Left forelimb (tissue), 1 donor: ENCODE data around the gene PCDHA5.
"Not testable (repeated sequence)": the region's sequence is repeated elsewhere in the genome, so short reads cannot be mapped to it uniquely, and the experiment has no call there.

ENCODE experiments used
- DNase-seq: peaks from one replicate; pipeline ENCODE4 v3.0.0-alpha.2; 2018; ENCODE audit warnings: low spot score

The PCDHA5 gene

DNA sequence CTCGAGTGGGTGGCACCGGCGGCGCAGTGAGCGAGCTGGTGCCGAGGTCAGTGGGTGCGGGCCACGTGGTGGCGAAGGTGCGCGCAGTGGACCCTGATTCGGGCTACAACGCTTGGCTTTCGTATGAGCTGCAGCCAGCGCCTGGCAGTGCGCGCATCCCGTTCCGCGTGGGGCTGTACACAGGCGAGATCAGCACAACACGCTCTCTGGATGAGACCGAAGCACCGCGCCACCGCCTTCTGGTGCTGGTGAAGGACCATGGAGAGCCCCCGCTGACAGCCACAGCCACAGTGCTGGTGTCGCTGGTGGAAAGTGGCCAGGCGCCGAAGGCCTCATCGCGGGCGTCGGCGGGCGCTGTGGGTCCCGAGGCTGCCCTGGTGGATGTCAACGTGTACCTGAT, 2.1 kb downstream of the PCDHA5 start:
- no peak for DNase-seq

DNA sequence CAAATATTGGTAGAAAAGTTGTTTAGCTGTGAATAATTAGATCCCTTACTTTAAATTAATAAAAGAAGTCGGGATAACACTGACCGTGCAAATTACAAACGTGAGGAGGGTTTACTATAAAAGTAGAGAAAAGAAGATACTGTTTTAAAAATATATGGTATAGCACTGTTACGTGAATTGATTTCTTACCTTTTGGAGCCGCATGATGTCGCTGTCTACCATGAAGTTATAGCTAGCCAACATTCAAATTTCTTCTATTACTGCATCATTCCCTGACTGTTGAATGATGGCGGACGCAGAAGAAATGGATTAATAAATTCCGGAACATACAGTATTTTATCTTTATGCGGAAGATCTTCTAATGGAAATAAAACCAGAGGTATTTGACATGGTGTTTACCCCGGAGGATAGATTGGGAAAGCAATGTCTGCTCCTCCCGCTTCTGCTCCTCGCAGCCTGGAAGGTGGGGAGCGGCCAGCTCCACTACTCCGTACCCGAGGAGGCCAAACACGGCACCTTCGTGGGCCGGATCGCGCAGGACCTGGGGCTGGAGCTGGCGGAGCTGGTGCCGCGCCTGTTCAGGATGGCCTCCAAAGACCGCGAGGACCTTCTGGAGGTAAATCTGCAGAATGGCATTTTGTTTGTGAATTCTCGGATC, 6.4 kb downstream of the PCDHA5 start, which contains the start of gene PCDHA6:
TSS of gene PCDHA6 (plus strand) at position 257 of the 658 bp plus-strand sequence. CDS start at position 389, 132 bp downstream.
- no peak for DNase-seq

GRCh38 chr5:140828362-140828737, 6.9 kb downstream of the PCDHA5 start:
- DNase-seq, result no peak

DNA sequence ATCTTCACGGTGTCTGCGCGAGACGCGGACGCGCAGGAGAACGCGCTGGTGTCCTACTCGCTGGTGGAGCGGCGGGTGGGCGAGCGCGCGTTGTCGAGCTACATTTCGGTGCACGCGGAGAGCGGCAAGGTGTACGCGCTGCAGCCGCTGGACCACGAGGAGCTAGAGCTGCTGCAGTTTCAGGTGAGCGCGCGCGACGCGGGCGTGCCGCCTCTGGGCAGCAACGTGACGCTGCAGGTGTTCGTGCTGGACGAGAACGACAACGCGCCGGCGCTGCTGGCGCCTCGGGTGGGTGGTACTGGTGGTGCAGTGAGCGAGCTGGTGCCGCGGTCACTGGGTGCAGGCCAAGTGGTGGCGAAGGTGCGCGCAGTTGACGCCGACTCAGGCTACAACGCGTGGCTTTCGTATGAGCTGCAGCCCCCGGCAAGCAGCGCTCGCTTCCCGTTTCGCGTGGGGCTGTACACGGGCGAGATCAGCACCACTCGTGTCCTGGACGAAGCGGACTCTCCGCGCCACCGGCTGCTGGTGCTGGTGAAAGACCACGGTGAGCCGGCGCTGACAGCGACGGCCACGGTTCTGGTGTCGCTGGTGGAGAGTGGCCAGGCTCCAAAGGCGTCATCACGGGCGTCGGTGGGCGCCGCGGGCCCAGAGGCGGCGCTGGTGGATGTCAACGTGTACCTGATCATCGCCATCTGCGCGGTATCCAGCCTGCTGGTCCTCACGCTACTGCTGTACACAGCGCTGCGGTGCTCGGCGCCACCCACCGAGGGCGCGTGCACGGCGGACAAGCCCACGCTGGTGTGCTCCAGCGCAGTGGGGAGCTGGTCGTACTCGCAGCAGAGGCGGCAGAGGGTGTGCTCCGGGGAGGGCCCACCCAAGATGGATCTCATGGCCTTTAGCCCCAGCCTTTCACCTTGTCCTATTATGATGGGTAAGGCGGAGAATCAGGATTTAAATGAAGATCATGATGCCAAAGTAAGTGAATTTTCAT, 8.4 kb downstream of the PCDHA5 start:
- DNase-seq, result not testable (repeated sequence)

DNA sequence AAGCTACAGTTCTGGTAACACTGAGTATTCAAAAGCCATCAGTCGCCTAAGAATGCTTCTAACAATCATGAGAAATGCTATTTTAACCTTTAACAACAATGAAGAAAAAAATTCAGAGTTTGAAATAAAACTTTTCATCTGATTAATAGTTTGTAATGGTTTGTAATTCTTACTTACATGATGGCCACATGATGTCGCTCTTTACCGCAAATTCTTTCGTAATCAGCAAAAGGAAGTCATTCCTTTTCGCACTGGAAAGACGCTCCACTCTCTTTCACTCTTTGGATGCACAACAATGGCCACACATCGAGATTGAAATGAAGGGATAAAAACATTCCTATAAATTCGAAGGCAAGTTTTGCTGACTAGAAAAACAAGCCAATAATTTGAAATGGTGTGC, 12.6 kb downstream of the PCDHA5 start, which contains the start of gene PCDHA7:
TSS of gene PCDHA7 (plus strand) at position 277 of the 400 bp plus-strand sequence. CDS start at position 392, 115 bp downstream.
- no peak for DNase-seq

DNA sequence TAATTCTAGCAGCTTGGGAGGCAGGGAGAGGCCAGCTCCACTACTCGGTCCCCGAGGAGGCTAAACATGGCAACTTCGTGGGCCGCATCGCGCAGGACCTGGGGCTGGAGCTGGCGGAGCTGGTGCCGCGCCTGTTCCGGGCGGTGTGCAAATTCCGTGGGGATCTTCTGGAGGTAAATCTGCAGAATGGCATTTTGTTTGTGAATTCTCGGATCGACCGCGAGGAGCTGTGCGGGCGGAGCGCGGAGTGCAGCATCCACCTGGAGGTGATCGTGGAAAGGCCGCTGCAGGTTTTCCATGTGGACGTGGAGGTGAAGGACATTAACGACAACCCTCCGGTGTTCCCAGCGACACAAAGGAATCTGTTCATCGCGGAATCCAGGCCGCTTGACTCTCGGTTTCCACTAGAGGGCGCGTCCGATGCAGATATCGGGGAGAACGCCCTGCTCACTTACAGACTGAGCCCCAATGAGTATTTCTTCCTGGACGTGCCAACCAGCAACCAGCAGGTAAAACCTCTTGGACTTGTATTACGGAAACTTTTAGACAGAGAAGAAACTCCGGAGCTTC, 13.1 kb downstream of the PCDHA5 start:
- DNase-seq, result not testable (repeated sequence)

DNA sequence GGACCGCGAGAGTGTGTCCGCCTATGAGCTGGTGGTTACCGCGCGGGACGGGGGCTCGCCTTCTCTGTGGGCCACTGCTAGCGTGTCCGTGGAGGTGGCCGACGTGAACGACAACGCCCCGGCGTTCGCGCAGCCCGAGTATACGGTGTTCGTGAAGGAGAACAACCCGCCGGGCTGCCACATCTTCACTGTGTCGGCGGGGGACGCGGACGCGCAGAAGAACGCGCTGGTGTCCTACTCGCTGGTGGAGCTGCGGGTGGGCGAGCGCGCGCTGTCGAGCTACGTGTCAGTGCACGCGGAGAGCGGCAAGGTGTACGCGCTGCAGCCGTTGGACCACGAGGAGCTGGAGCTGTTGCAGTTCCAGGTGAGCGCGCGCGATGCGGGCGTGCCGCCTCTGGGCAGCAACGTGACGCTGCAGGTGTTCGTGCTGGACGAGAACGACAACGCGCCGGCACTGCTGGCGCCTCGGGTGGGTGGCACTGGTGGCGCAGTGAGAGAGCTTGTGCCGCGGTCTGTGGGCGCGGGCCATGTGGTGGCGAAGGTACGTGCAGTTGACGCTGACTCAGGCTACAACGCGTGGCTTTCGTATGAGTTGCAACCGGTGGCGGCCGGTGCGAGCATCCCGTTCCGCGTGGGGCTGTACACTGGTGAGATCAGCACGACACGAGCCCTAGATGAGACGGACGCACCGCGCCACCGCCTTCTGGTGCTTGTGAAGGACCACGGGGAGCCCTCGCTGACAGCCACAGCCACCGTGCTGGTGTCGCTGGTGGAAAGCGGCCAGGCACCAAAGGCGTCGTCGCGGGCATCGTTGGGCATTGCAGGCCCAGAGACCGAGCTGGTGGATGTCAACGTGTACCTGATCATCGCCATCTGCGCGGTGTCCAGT, 14.5 kb downstream of the PCDHA5 start:
- DNase-seq, result no peak

DNA sequence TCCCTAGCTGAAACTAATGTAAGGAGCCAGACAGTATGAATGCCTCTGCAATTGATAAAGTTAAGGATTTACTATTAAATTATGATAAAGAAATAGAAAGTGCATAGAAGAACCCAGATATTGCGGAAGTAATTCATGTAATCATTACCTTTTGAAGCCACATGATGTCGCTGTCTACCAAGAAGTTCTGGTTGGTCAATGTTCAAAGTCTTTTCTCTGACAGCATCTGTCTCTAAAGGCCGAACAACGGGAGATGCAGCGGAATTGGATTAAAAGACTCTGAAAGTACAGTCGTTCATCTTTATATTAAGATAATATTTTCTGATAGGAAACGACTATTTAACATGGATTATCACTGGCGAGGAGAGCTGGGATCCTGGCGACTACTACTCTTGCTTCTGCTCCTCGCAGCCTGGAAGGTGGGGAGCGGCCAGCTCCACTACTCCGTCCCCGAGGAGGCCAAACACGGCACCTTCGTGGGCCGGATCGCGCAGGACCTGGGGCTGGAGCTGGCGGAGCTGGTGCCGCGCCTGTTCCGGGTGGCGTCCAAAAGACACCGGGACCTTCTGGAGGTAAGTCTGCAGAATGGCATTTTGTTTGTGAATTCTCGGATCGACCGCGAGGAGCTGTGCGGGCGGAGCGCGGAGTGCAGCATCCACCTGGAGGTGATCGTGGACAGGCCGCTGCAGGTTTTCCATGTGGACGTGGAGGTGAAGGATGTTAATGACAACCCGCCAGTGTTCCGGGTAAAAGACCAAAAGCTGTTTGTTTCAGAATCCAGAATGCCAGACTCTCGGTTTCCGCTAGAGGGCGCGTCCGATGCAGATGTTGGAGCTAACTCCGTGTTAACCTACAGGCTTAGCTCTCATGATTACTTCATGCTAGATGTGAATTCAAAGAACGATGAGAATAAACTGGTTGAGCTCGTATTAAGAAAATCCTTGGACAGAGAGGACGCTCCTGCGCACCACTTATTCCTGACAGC, 19.9 kb downstream of the PCDHA5 start, which contains the start of gene PCDHA8:
TSS of gene PCDHA8 (plus strand) at position 210 of the 985 bp plus-strand sequence. CDS start at position 345, 135 bp downstream.
- no peak for DNase-seq

DNA sequence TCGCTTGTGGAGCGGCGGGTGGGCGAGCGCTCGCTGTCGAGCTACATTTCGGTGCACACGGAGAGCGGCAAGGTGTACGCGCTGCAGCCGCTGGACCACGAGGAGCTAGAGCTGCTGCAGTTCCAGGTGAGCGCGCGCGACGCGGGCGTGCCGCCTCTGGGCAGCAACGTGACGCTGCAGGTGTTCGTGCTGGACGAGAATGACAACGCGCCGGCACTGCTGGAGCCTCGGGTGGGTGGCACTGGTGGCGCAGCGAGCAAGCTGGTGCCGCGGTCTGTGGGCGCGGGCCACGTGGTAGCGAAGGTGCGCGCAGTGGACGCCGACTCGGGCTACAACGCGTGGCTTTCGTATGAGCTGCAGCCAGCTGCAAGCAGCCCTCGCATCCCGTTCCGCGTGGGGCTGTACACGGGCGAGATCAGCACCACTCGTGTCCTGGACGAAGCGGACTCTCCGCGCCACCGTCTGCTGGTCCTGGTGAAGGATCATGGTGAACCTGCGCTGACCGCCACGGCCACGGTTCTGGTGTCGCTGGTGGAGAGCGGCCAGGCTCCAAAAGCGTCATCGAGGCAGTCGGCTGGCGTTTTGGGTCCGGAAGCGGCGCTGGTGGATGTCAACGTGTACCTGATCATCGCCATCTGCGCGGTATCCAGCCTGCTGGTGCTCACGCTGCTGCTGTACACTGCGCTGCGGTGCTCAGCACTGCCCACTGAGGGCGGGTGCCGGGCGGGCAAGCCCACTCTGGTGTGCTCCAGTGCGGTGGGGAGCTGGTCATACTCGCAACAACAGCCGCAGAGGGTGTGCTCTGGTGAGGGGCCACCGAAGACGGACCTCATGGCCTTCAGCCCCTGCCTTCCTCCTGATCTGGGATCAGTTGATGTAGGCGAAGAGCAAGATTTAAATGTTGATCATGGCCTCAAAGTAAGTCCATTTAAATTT, 21.7 kb downstream of the PCDHA5 start:
- no peak for DNase-seq

DNA sequence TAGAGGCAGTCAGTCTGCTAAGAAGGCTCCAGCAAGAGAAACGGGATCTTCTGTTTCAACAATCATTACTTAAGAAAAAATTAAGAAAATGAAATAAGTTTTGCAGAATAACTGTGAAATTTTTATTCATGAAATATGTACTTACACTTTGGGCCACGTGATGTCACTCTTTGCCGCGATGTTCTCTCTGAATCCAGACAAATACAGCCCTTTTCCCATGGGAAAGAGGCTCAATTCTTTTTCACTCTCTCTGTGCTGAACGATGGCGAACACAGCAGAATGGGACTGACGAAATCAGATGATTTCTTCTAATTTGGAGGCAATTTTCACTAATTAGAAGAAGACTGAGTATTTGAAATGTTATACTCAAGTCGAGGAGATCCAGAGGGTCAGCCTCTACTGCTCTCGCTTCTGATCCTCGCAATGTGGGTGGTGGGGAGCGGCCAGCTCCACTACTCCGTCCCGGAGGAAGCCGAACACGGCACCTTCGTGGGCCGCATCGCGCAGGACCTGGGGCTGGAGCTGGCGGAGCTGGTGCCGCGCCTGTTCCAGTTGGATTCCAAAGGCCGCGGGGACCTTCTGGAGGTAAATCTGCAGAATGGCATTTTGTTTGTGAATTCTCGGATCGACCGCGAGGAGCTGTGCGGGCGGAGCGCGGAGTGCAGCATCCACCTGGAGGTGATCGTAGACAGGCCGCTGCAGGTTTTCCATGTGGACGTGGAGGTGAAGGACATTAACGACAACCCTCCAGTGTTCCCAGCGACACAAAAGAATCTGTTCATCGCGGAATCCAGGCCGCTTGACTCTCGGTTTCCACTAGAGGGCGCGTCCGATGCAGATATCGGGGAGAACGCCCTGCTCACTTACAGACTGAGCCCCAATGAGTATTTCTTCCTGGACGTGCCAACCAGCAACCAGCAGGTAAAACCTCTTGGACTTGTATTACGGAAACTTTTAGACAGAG, 27.0 kb downstream of the PCDHA5 start, which contains the start of gene PCDHA9:
TSS of gene PCDHA9 (plus strand) at position 244 of the 964 bp plus-strand sequence. CDS start at position 358, 114 bp downstream.
- not testable (repeated sequence) for DNase-seq

DNA sequence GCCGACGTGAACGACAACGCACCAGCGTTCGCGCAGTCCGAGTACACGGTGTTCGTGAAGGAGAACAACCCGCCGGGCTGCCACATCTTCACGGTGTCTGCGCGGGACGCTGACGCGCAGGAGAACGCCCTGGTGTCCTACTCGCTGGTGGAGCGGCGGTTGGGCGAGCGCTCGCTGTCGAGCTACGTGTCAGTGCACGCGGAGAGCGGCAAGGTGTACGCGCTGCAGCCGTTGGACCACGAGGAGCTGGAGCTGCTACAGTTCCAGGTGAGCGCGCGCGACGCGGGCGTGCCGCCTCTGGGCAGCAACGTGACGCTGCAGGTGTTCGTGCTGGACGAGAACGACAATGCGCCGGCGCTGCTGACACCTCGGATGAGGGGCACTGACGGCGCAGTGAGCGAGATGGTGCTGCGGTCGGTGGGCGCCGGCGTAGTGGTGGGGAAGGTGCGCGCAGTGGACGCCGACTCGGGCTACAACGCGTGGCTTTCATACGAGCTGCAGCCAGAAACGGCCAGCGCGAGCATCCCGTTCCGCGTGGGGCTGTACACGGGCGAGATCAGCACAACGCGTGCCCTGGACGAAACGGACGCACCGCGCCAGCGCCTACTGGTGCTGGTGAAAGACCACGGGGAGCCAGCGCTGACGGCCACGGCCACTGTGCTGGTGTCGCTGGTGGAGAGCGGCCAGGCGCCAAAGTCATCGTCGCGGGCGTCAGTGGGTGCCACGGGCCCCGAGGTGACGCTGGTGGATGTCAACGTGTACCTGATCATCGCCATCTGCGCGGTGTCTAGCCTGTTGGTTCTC, 28.6 kb downstream of the PCDHA5 start:
- not testable (repeated sequence) for DNase-seq

DNA sequence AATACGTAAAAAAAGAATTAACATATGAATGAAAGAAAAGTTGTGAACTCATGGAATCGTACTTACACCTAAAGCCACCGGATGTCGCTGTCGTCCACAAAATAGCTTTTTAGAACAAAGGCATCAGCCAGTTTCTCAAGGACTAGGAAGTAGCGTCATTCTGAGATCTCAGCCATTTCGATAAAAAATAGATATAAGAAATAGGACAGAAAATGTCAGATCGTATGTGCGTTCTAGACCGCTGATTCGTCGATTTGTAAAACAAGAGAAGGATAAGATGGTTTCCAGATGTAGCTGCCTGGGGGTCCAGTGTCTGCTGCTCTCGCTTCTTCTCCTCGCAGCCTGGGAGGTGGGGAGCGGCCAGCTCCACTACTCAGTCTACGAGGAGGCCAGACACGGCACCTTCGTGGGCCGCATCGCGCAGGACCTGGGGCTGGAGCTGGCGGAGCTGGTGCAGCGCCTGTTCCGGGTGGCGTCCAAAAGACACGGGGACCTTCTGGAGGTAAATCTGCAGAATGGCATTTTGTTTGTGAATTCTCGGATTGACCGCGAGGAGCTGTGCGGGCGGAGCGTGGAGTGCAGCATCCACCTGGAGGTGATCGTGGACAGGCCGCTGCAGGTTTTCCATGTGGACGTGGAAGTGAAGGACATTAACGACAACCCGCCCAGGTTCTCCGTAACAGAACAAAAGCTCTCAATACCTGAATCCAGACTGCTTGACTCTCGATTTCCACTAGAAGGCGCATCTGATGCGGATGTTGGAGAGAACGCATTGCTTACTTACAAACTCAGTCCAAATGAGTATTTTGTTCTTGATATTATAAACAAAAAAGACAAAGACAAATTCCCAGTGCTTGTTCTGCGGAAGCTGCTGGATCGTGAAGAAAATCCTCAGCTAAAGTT, 34.6 kb downstream of the PCDHA5 start, which contains the start of gene PCDHA10:
TSS of gene PCDHA10 (plus strand) at position 126 of the 903 bp plus-strand sequence. CDS start at position 278, 152 bp downstream.
- DNase-seq, result no peak

- DNase-seq, result no peak
Observed at GRCh38 chr5:140857177-140857986, 36.0 kb downstream of the PCDHA5 start.

DNA sequence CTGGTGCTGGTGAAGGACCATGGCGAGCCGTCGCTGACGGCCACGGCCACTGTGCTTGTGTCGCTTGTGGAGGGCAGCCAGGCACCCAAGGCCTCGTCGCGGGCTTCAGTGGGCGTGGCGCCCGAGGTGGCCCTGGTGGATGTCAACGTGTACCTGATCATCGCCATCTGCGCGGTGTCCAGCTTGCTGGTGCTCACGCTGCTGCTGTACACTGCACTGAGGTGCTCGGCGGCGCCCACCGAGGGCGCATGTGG, 36.5 kb downstream of the PCDHA5 start:
- no peak for DNase-seq
